GM19023 (cell line): Measurements from ENCODE around the gene TOX2.
A peak's percentile ranks its signal among the peaks of the same experiment; 100 is the strongest.

Experiments
- ATAC-seq: cut with Tn5 transposase; IDR thresholded peaks from one replicate; pipeline ENCODE4 v1.9.1; 2021; ENCODE audit warnings: mild to moderate bottlenecking, moderate library complexity; ENCODE audit not compliant: unreplicated experiment

The TOX2 gene

DNA sequence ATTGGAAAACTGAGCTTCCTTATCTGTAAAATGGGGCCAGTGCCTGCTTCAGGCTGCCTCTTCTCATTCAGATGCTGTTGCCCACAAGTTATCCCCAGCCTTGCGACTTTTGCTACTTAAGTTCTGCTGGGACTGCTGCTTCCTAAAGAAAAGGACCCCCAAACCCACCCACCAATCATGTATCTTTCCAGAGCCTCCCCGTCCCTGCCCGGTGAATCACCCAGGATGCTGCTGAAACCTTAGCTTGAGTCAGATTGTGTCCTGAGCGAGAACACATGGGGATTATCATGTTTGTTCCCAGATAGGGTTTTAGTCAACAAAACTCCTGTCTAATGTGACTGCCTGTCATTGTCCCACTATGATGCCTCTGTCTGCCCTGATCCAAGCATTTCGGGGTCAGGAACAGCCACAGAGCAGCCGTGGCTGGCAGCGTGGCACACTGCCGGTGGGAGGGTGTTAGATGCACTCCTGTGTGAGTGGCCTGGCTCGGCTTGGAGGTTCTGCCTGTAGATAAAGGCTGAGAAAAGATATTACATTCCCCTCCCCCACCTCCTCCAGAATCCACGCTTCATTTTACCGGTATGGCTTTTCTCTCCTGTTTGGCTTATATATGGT lies 79.9 kb downstream of the TOX2 start:
- ATAC-seq: no peak

GRCh38 chr20:43995645-43996044 lies 81.0 kb downstream of the TOX2 start:
- ATAC-seq: no peak

GRCh38 chr20:43996240-43996930 lies 81.7 kb downstream of the TOX2 start:
- ATAC-seq: no peak

GRCh38 chr20:43999848-44000247 lies 85.2 kb downstream of the TOX2 start:
- ATAC-seq: no peak

GRCh38 chr20:44001667-44002596 lies 87.3 kb downstream of the TOX2 start:
- ATAC-seq: peak; percentile 63

DNA sequence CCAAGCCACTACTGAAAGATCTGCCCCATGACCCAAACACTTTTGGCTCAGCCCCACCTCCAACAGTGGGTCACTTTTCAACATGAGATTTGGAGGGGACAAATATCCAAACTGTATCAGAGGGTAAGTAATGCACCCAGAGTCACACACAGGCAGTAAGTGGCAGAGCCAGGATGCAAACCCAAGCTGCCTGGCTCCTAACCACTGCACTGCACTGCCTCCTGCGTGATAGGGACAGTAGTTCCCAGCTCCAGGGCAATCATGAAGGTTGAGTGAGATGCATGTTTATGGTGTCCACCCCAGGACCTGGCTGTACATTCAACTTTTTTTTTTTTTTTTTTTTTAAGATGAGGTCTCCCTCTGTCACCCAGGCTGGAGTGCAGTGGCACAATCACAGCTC lies 88.2 kb downstream of the TOX2 start:
- ATAC-seq: no peak

DNA sequence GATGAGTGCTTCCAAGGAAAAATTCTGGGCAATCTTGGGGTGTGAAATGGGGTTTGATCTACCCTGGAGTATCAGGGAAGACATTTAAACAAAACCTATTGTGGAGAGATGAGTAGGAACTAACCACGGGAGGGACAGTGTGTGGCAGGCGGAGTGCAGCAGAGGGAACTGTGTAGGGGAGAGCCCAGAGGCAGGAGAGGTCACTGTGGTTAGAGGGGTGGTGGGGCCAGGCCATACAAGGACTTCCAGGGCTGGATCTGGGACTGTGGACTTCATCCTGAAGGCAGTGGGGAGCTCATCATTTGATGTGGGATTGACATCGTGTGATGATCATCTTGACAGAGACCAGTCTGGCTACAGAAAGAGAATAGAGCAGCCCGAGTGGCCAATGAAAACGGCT lies 89.0 kb downstream of the TOX2 start:
- no peak for ATAC-seq

DNA sequence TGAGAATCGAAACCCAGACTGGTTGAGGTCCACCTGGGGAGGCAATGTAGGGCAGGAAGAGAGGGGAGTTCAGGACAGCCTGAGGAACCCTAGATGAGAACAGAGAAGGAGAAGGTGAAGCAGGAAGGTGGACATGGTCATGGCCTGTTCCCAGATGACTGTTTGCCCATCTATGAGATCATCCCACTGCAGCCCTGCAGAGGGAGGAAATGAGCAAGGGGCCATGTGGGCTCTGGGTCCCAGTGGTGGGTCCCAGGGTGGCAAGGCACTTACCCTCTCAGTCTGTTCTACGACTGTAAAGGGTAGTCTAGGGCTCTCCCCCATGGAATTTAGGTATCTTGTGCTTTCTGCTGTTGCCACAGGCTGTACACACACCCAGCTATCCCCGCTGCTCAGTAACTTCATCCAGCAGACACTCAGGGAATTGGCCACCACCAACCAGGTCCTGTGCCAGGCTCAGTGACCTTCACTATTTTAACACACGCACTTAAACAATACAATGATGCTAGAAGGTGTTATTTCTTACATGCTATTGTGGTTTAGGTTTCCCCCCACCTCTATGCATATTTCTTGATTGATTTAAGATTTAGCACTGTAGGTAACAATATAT lies 89.8 kb downstream of the TOX2 start:
- no peak for ATAC-seq

- ATAC-seq: no peak
Observed at GRCh38 chr20:44005661-44006060, 91.0 kb downstream of the TOX2 start.

DNA sequence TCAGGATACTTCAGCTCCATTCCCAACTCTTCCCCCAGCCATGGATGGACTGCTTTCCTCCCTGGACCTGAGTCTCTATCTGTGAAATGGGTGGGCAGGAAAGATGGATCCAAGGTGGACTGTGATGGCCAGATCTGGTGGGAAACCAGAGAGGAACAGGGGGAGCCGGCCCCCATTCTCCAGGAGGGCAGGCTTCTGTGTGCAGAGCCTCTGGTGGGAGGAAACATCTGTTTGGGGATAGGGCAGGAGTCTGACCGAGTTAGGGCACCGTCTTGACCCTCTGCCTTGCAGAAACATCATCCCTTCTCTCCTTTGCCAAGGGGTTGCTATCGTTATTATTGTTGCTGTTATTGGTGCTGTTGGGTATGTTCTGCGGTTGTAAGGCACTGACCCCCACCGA lies 91.5 kb downstream of the TOX2 start:
- no peak for ATAC-seq

DNA sequence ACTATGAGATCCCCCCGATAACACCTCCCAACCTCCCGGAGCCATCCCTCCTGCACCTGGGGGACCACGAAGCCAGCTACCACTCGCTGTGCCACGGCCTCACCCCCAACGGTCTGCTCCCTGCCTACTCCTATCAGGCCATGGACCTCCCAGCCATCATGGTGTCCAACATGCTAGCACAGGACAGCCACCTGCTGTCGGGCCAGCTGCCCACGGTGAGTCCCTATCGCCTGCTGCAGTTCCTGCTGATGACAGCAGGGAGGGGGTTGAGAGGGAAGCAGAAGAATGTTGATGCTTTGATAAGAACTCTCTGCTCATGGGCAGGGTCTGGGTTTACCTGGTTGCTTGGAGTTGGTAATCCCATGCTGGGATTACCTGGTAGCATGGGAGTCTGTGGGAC lies 91.9 kb downstream of the TOX2 start:
- no peak for ATAC-seq

GRCh38 chr20:44008806-44009678 lies 94.4 kb downstream of the TOX2 start:
- no peak for ATAC-seq

DNA sequence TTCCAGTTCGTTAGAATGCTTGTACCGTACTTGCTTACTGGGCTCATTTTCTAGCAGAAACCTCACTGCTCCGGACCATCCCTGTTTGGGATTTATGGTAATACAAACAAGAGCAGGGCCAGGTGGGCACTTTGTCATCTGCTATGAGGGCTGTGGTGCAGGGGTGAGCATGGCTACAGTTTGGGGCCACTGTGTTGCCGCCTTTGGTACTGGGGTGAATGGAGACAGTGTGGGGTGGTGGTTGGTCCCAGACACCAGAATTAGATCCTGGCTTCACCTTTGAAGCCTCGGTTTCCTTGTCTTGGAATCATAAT lies 95.0 kb downstream of the TOX2 start:
- ATAC-seq: no peak

DNA sequence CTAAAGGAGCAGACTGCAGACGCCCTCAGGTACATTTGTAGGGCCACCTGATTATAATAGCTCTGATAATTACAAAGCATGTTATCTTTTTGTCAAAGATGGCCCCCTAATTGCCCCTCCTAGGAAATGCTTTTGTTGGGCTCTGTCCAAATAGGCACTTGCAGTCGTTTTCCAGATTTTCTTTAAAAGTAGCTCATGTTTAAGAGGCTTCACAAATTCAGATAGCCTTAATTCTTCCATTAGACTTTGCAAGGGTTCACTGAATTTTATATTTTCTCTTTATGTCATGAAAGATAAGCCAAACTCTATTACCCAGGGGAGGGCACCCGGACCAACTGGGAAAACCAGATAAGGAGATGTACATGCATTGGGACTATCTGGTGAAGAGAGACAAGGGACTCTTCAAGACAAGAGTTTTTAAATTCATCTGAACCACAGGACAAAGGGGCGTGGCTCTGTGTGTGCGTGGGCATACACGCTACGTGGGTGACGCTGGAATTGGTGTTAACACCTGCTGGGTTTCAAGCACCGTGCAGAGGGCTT lies 95.6 kb downstream of the TOX2 start:
- ATAC-seq: no peak

GRCh38 chr20:44011251-44011940 lies 96.7 kb downstream of the TOX2 start:
- ATAC-seq: no peak

DNA sequence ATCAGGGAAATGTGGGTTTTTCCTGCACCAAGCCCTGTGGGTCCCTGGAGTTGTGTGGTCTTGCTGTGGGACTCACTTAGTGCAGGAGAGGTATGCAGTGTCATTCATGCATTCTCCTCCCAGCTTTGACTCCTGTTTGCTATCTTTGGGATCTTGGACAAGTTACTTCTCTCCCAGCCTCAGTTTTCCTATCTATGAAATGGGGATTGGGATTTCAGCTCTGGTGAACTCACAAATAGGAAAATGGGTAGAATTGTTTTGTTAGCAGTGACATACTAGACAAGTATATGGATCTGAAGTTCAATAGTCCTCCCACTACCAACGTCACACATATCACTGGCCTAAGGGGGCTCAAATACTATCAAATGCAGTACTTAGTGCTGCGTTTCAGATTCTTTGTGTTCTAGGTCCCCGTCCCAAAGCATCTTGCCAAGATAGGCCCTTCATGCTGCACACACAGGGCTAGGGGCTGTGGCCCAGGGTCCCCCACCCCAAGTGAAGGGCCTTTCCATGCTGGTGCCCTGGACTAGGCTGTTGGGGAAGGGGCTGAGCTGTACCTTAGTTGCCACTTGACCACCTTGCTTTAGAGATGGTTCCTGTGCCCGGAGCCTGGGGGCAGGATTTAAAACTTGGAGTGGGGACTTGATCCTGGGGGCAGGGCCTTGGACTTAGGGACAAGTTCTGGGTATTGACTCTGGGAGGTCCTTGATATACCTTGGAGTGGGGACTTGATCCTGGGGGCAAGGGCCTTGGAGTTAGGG lies 98.0 kb downstream of the TOX2 start:
- ATAC-seq: no peak

DNA sequence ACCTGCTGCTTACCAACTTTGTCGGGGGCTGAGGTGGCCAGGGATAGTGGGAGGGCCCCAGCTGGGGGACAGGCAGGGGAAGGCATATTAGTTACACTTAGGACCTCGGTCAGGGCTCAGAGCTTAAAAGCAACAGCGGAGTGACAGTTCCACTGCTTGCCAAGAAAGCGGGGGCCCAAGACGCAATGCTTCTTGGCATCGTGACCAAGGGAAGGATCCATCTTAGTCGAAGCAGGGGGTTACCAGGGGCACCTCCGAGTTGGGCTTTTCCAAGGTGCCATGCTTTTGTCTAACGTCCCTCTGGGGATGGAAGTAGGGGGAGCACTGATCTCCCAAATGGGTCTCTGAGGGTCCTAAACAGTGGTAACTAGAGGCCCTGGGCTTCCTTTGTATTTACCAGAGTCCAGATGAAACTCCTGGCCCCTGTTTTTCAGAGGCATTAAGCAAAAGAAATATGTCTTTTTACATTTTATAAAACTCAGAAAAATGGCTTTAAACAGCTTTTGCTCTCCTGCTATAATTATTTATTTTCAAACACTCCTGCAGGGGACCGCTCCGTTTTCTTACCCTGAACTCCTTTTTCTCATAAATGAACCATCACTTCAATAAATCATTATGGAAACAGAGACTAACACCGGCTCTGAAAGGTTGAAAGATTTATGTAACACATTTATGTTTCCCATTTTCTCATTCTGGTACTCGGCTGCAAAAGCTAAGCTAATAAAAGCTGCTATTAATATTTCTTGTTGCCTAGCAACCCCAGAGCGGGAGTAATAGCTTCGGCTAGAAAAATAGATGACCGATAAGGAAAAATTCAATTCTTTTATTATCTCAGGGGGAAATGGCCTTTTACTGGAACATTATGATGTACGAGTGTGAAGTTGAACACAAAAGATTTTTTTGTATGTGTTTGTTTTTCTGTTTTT lies 100.4 kb downstream of the TOX2 start:
- ATAC-seq: no peak

- no peak for ATAC-seq
Observed at GRCh38 chr20:44015733-44016103, 101.1 kb downstream of the TOX2 start.
